WTC11 (cell line): ENCODE results near the gene SAE1. TPM values are rescaled to one million over a fixed set of nuclear protein-coding genes. Genes with fewer than 3 reads are reported as not detected.

Experiments used
- CREB1 ChIP-seq: sonication (generic); formaldehyde crosslinking; IDR thresholded peaks from 2 replicates; pipeline ENCODE4 v1.8.0; 2023; ENCODE audit warnings: mild to moderate bottlenecking, missing genetic modification reagents
- CREM ChIP-seq: sonication (generic); formaldehyde crosslinking; IDR thresholded peaks from 2 replicates; pipeline ENCODE4 v1.8.1; 2022; ENCODE audit warnings: mild to moderate bottlenecking, missing genetic modification reagents, moderate library complexity
- EMX1 ChIP-seq: fragments of 250-450 bp; sonication (Bioruptor Pico); IDR thresholded peaks from 2 replicates; pipeline ENCODE4 v1.8.0; 2021; ENCODE audit warnings: mild to moderate bottlenecking
- FOXP1 ChIP-seq: sonication (generic); formaldehyde crosslinking; IDR thresholded peaks from 2 replicates; pipeline ENCODE4 v1.8.0; 2022; ENCODE audit warnings: missing genetic modification reagents, mild to moderate bottlenecking, moderate library complexity, borderline replicate concordance
- JAZF1 ChIP-seq: fragments of 250-450 bp; sonication (Bioruptor Pico); IDR thresholded peaks from 2 replicates; pipeline ENCODE4 v1.9.0; 2021; ENCODE audit warnings: moderate library complexity, mild to moderate bottlenecking, inconsistent platforms
- MAX ChIP-seq: sonication (generic); formaldehyde crosslinking; IDR thresholded peaks from 2 replicates; pipeline ENCODE4 v1.8.0; 2022; ENCODE audit warnings: mild to moderate bottlenecking, missing genetic modification reagents
- MXD4 ChIP-seq: fragments of 250-450 bp; sonication (Bioruptor Pico); IDR thresholded peaks from 2 replicates; pipeline ENCODE4 v1.8.0; 2021; ENCODE audit warnings: mild to moderate bottlenecking, moderate library complexity, borderline replicate concordance
- MYBL2 ChIP-seq: sonication (generic); formaldehyde crosslinking; IDR thresholded peaks from 2 replicates; pipeline ENCODE4 v1.8.1; 2023; ENCODE audit warnings: mild to moderate bottlenecking, moderate library complexity, missing genetic modification reagents
- NR2C2 ChIP-seq: sonication (generic); formaldehyde crosslinking; IDR thresholded peaks from 2 replicates; pipeline ENCODE4 v1.8.0; 2022; ENCODE audit warnings: mild to moderate bottlenecking, missing genetic modification reagents
- NR3C1 ChIP-seq: sonication (generic); formaldehyde crosslinking; conservative IDR thresholded peaks from 2 replicates; pipeline ENCODE4 v1.8.1; 2023; ENCODE audit warnings: low read depth, mild to moderate bottlenecking, missing genetic modification reagents
- OVOL2 ChIP-seq: fragments of 250-450 bp; sonication (Bioruptor Pico); IDR thresholded peaks from 2 replicates; pipeline ENCODE4 v1.9.0; 2021; ENCODE audit warnings: mild to moderate bottlenecking, borderline replicate concordance
- PREB ChIP-seq: sonication (generic); formaldehyde crosslinking; IDR thresholded peaks from 2 replicates; pipeline ENCODE4 v1.8.1; 2022; ENCODE audit warnings: mild to moderate bottlenecking, missing genetic modification reagents, moderate library complexity, borderline replicate concordance
- SMAD3 ChIP-seq: sonication (generic); formaldehyde crosslinking; IDR thresholded peaks from 2 replicates; pipeline ENCODE4 v1.8.0; 2022; ENCODE audit warnings: missing genetic modification reagents, mild to moderate bottlenecking, borderline replicate concordance
- STAT6 ChIP-seq: sonication (generic); formaldehyde crosslinking; conservative IDR thresholded peaks from 2 replicates; pipeline ENCODE4 v1.8.1; 2023; ENCODE audit warnings: mild to moderate bottlenecking, low read depth, missing genetic modification reagents, moderate library complexity
- TP53 ChIP-seq: sonication (generic); formaldehyde crosslinking; IDR thresholded peaks from 2 replicates; pipeline ENCODE4 v1.8.1; 2023; ENCODE audit warnings: mild to moderate bottlenecking, missing genetic modification reagents
- USF1 ChIP-seq: sonication (generic); formaldehyde crosslinking; IDR thresholded peaks from 2 replicates; pipeline ENCODE4 v1.8.0; 2022; ENCODE audit warnings: mild to moderate bottlenecking, missing genetic modification reagents
- ZNF138 ChIP-seq: sonication (generic); formaldehyde crosslinking; conservative IDR thresholded peaks from 2 replicates; pipeline ENCODE4 v1.8.1; 2022; ENCODE audit warnings: mild to moderate bottlenecking, moderate library complexity, missing genetic modification reagents
- ZNF232 ChIP-seq: sonication (generic); formaldehyde crosslinking; IDR thresholded peaks from 2 replicates; pipeline ENCODE4 v1.8.0; 2022; ENCODE audit warnings: mild to moderate bottlenecking, missing genetic modification reagents
- ZNF416 ChIP-seq: fragments of 250-450 bp; sonication (Bioruptor Pico); IDR thresholded peaks from 2 replicates; pipeline ENCODE4 v1.9.0; 2021; ENCODE audit warnings: mild to moderate bottlenecking, inconsistent platforms
- total RNA-seq: library from RNA; stranded (reverse); gene quantifications from 3 replicates; pipeline ENCODE4 v1.2.3, GENCODE V29; 2021
- TF ChIP-seq, protein P1 (sequence below): sonication (generic); formaldehyde crosslinking; IDR thresholded peaks from 2 replicates; pipeline ENCODE4 v1.8.0; 2023; ENCODE audit warnings: mild to moderate bottlenecking, missing genetic modification reagents
- TF ChIP-seq, protein P2 (sequence below): fragments of 250-450 bp; sonication (Bioruptor Pico); IDR thresholded peaks from 2 replicates; pipeline ENCODE4 v1.9.0; 2021; ENCODE audit warnings: mild to moderate bottlenecking, borderline replicate concordance
- TF ChIP-seq, protein P3 (sequence below): sonication (generic); formaldehyde crosslinking; IDR thresholded peaks from 2 replicates; pipeline ENCODE4 v1.8.1; 2023; ENCODE audit warnings: mild to moderate bottlenecking, moderate library complexity, missing genetic modification reagents
- TF ChIP-seq, protein P4 (sequence below): fragments of 200-600 bp; IDR thresholded peaks from 2 replicates; pipeline ENCODE4 v1.8.0; 2022; ENCODE audit warnings: antibody characterized with exemption

SAE1 gene
- total RNA-seq, 1 experiment from 2014 or later: 224 TPM

DNA sequence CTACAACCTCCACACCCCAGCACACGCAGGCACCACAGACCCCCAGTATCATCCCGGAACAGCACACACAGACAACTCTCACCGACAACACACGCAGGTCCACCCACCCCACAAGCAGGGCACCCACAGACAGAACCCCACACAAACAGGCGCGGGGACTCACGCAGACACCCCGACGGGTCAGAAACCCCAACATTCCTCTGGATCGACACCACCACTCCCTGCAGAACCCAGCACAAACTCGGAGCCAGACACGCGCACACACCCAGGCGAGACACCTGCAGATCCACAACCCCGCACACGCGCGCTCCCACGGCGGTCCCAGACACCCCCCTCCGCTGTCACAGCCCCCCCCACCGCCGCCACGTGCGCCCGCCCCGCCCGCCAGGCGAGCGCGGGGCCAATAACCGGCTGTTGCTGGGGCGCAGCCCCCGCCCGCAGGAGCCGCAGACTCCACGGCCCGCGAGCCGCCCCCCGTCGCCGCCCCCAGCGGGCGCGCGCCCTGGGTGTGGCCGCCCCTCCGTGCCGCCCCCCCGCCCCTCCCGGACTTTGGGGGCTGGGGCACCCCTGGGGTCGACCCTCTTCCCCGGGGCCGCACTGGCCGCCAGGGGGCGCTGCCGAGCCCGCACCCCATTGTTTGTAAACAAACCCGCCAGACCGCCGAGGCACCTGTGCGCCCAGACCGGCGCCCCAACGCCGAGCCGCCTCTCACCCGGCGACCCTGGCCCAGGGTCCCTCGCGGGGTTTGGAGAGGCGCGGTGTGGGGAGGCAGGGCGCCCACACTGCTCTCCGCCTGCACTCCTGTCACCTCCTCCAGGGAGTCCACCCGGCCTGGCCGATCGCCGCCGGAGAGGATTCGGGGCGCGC, 99.7 kb downstream of the SAE1 start (continued):
- TF ChIP-seq, protein P1, sequence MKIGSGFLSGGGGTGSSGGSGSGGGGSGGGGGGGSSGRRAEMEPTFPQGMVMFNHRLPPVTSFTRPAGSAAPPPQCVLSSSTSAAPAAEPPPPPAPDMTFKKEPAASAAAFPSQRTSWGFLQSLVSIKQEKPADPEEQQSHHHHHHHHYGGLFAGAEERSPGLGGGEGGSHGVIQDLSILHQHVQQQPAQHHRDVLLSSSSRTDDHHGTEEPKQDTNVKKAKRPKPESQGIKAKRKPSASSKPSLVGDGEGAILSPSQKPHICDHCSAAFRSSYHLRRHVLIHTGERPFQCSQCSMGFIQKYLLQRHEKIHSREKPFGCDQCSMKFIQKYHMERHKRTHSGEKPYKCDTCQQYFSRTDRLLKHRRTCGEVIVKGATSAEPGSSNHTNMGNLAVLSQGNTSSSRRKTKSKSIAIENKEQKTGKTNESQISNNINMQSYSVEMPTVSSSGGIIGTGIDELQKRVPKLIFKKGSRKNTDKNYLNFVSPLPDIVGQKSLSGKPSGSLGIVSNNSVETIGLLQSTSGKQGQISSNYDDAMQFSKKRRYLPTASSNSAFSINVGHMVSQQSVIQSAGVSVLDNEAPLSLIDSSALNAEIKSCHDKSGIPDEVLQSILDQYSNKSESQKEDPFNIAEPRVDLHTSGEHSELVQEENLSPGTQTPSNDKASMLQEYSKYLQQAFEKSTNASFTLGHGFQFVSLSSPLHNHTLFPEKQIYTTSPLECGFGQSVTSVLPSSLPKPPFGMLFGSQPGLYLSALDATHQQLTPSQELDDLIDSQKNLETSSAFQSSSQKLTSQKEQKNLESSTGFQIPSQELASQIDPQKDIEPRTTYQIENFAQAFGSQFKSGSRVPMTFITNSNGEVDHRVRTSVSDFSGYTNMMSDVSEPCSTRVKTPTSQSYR (CRISPR knock-in tag): no peak
- no peak for TF ChIP-seq ZNF416
- no peak for TF ChIP-seq SMAD3
- no peak for TF ChIP-seq NR2C2 (CRISPR knock-in tag)
- TF ChIP-seq, protein P2, sequence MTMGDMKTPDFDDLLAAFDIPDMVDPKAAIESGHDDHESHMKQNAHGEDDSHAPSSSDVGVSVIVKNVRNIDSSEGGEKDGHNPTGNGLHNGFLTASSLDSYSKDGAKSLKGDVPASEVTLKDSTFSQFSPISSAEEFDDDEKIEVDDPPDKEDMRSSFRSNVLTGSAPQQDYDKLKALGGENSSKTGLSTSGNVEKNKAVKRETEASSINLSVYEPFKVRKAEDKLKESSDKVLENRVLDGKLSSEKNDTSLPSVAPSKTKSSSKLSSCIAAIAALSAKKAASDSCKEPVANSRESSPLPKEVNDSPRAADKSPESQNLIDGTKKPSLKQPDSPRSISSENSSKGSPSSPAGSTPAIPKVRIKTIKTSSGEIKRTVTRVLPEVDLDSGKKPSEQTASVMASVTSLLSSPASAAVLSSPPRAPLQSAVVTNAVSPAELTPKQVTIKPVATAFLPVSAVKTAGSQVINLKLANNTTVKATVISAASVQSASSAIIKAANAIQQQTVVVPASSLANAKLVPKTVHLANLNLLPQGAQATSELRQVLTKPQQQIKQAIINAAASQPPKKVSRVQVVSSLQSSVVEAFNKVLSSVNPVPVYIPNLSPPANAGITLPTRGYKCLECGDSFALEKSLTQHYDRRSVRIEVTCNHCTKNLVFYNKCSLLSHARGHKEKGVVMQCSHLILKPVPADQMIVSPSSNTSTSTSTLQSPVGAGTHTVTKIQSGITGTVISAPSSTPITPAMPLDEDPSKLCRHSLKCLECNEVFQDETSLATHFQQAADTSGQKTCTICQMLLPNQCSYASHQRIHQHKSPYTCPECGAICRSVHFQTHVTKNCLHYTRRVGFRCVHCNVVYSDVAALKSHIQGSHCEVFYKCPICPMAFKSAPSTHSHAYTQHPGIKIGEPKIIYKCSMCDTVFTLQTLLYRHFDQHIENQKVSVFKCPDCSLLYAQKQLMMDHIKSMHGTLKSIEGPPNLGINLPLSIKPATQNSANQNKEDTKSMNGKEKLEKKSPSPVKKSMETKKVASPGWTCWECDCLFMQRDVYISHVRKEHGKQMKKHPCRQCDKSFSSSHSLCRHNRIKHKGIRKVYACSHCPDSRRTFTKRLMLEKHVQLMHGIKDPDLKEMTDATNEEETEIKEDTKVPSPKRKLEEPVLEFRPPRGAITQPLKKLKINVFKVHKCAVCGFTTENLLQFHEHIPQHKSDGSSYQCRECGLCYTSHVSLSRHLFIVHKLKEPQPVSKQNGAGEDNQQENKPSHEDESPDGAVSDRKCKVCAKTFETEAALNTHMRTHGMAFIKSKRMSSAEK (CRISPR knock-in tag): no peak
- no peak for TF ChIP-seq MXD4 (CRISPR knock-in tag)
- no peak for TF ChIP-seq EMX1 (CRISPR knock-in tag)
- no peak for TF ChIP-seq PREB (CRISPR knock-in tag)
- no peak for TF ChIP-seq STAT6 (CRISPR knock-in tag)
- no peak for TF ChIP-seq MYBL2 (CRISPR knock-in tag)
- TF ChIP-seq OVOL2 (CRISPR knock-in tag): no peak
- TF ChIP-seq NR3C1 (CRISPR knock-in tag): no peak
- no peak for TF ChIP-seq MAX
- TF ChIP-seq USF1 (CRISPR knock-in tag): no peak
- TF ChIP-seq, protein P3, sequence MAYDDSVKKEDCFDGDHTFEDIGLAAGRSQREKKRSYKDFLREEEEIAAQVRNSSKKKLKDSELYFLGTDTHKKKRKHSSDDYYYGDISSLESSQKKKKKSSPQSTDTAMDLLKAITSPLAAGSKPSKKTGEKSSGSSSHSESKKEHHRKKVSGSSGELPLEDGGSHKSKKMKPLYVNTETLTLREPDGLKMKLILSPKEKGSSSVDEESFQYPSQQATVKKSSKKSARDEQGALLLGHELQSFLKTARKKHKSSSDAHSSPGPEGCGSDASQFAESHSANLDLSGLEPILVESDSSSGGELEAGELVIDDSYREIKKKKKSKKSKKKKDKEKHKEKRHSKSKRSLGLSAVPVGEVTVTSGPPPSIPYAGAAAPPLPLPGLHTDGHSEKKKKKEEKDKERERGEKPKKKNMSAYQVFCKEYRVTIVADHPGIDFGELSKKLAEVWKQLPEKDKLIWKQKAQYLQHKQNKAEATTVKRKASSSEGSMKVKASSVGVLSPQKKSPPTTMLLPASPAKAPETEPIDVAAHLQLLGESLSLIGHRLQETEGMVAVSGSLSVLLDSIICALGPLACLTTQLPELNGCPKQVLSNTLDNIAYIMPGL (CRISPR knock-in tag): 0 out of 2 replicates have a peak, but pooled peaks have one; percentile 63
- no peak for TF ChIP-seq ZNF232
- TF ChIP-seq TP53 (CRISPR knock-in tag): no peak
- no peak for TF ChIP-seq JAZF1 (CRISPR knock-in tag)
- TF ChIP-seq FOXP1 (CRISPR knock-in tag): no peak; the same call in 1 of the 2 replicates
- TF ChIP-seq CREM (CRISPR knock-in tag): no peak
- TF ChIP-seq CREB1 (CRISPR knock-in tag): no peak
- TF ChIP-seq, protein P4, sequence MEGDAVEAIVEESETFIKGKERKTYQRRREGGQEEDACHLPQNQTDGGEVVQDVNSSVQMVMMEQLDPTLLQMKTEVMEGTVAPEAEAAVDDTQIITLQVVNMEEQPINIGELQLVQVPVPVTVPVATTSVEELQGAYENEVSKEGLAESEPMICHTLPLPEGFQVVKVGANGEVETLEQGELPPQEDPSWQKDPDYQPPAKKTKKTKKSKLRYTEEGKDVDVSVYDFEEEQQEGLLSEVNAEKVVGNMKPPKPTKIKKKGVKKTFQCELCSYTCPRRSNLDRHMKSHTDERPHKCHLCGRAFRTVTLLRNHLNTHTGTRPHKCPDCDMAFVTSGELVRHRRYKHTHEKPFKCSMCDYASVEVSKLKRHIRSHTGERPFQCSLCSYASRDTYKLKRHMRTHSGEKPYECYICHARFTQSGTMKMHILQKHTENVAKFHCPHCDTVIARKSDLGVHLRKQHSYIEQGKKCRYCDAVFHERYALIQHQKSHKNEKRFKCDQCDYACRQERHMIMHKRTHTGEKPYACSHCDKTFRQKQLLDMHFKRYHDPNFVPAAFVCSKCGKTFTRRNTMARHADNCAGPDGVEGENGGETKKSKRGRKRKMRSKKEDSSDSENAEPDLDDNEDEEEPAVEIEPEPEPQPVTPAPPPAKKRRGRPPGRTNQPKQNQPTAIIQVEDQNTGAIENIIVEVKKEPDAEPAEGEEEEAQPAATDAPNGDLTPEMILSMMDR: peak; percentile 99
- TF ChIP-seq ZNF138 (CRISPR knock-in tag): no peak
